HCT116 (cell line): ENCODE results near the gene TUSC1. TPM values are rescaled to one million over a fixed set of nuclear protein-coding genes. Genes with fewer than 3 reads are reported as not detected.

ENCODE experiments used
- ATAC-seq: fragments of 200-7000 bp; cut with Tn5 transposase; 2 replicates; pipeline ENCODE4 v1.9.1; 2020; ENCODE audit warnings: mild to moderate bottlenecking, moderate library complexity
- BruUV-seq: library from RNA; stranded (reverse); fragments of 400-500 nt; replicated peaks from 2 replicates; lab custom pipeline; 2021; lab: Mats Ljungman, UMichigan
- CTCF ChIA-PET: fragments of 300-600 bp; sonication (Branson Sonifier 250); formaldehyde crosslinking; loops from one replicate; lab custom pipeline; 2021; ENCODE audit warnings: antibody characterized with exemption; lab: Charles Lee
- POLR2A ChIA-PET: fragments of 300-600, 350-600 bp; sonication (Branson Sonifier 250); formaldehyde crosslinking; loops from one replicate; lab custom pipeline; 2021; ENCODE audit warnings: antibody characterized with exemption; lab: Charles Lee
- RAD21 ChIA-PET, 2 experiments: fragments of 300-600 bp; sonication (Branson Sonifier 250); formaldehyde crosslinking; loops; one replicate each; lab custom pipeline; 2023; ENCODE audit warnings: low total read pairs in 2 of 2; ENCODE audit not compliant: uncharacterized antibody in 2 of 2, unreplicated experiment in 2 of 2, low non-redundant PET in 1 of 2; lab: Charles Lee
- DNase-seq: peaks from one replicate; pipeline ENCODE4 v3.0.0-alpha.2; 2010; ENCODE audit warnings: low read depth, low spot score
- H2AFZ ChIP-seq: fragments of 200-600 bp; shearing (Covaris generic), sonication (generic); 2 replicates; pipeline ENCODE4 v1.6.1; 2017; ENCODE audit warnings: low read depth, mixed run types, mixed read lengths, antibody characterized with exemption, low read length; ENCODE audit not compliant: poor library complexity, severe bottlenecking
- H3K27ac ChIP-seq: 2 replicates; pipeline ENCODE4 v1.5.1; 2012; ENCODE audit warnings: low read depth, low read length
- H3K27me3 ChIP-seq: fragments of 200-600 bp; sonication (generic); 2 replicates; pipeline ENCODE4 v1.6.1; 2016; ENCODE audit warnings: mixed run types, low read length, mixed read lengths; ENCODE audit not compliant: insufficient read depth
- H3K36me3 ChIP-seq, 2 experiments: fragments of 200-500 bp in 1 of 2; fragments of 200-600 bp in 1 of 2; sonication (Bioruptor generic) in 1 of 2; sonication (generic) in 1 of 2; 2 replicates each; pipeline versions ENCODE4 v1.5.1 to v1.6.1; 2014 to 2016; ENCODE audit warnings: low read length in 2 of 2, inconsistent platforms in 1 of 2, mixed read lengths in 1 of 2, mixed run types in 1 of 2; ENCODE audit not compliant: insufficient read depth in 2 of 2, control insufficient read depth in 1 of 2
- H3K4me1 ChIP-seq, 2 experiments: fragments of 200-600 bp in 1 of 2; sonication (generic) in 1 of 2; 2 replicates each; pipeline versions ENCODE4 v1.5.1 to v1.6.1; 2012 to 2017; ENCODE audit warnings: low read length in 2 of 2, inconsistent platforms in 1 of 2, mild to moderate bottlenecking in 1 of 2, mixed read lengths in 1 of 2, mixed run types in 1 of 2, moderate library complexity in 1 of 2; ENCODE audit not compliant: insufficient read depth in 2 of 2, control insufficient read depth in 1 of 2
- H3K4me2 ChIP-seq: fragments of 200-600 bp; sonication (generic); 2 replicates; pipeline ENCODE4 v1.6.1; 2017; ENCODE audit warnings: mixed run types, low read length, mixed read lengths
- H3K4me3 ChIP-seq, 2 experiments: fragments of 200-600 bp in 1 of 2; sonication (generic) in 1 of 2; replicated peaks in 1 of 2; 2 replicates each; pipeline ENCODE4 v1.5.1; 2011 to 2016; ENCODE audit warnings: low read length in 2 of 2, control low read depth in 1 of 2, low read depth in 1 of 2, mild to moderate bottlenecking in 1 of 2, mixed read lengths in 1 of 2, mixed run types in 1 of 2
- H3K79me2 ChIP-seq: fragments of 200-600 bp; sonication (generic); 2 replicates; pipeline ENCODE4 v1.6.1; 2017; ENCODE audit warnings: mild to moderate bottlenecking, mixed run types, low read length, moderate library complexity, mixed read lengths; ENCODE audit not compliant: insufficient read depth
- H3K9ac ChIP-seq: fragments of 200-600 bp; sonication (generic); 2 replicates; pipeline ENCODE4 v1.6.1; 2016; ENCODE audit warnings: low read length, mixed read lengths
- H3K9me2 ChIP-seq: fragments of 200-600 bp; sonication (generic), shearing (Covaris generic); 2 replicates; pipeline ENCODE4 v1.6.1; 2017; ENCODE audit warnings: mixed run types, mild to moderate bottlenecking, moderate library complexity; ENCODE audit not compliant: insufficient read depth
- H3K9me3 ChIP-seq, 2 experiments: fragments of 200-500 bp in 1 of 2; fragments of 200-600 bp in 1 of 2; sonication (Bioruptor generic) in 1 of 2; sonication (generic) in 1 of 2; 2 replicates each; pipeline ENCODE4 v1.6.1; 2014 to 2017; ENCODE audit warnings: low read length in 2 of 2, mixed read lengths in 2 of 2, inconsistent platforms in 1 of 2, low read depth in 1 of 2, mild to moderate bottlenecking in 1 of 2, mixed run types in 1 of 2, moderate library complexity in 1 of 2; ENCODE audit not compliant: control insufficient read depth in 1 of 2, insufficient read depth in 1 of 2
- H4K20me1 ChIP-seq: fragments of 200-600 bp; sonication (generic), shearing (Covaris generic); 2 replicates; pipeline ENCODE4 v1.6.1; 2017; ENCODE audit warnings: mixed run types, mild to moderate bottlenecking, moderate library complexity; ENCODE audit not compliant: insufficient read depth
- ATF3 ChIP-seq: IDR thresholded peaks from 2 replicates; pipeline ENCODE4 v1.6.1; 2012
- CBX3 ChIP-seq: IDR thresholded peaks from 2 replicates; pipeline ENCODE4 v1.6.1; 2012; ENCODE audit warnings: low read depth
- CEBPB ChIP-seq: IDR thresholded peaks from 2 replicates; pipeline ENCODE4 v1.6.1; 2012; ENCODE audit warnings: low read depth
- EGR1 ChIP-seq: IDR thresholded peaks from 2 replicates; pipeline ENCODE4 v1.6.1; 2012; ENCODE audit warnings: low read depth
- ELF1 ChIP-seq: IDR thresholded peaks from 2 replicates; pipeline ENCODE4 v1.6.1; 2012; ENCODE audit warnings: low read depth, borderline replicate concordance
- EZH2 ChIP-seq: fragments of 200-600 bp; sonication (generic); IDR thresholded peaks from 2 replicates; pipeline ENCODE4 v1.6.1; 2017; ENCODE audit warnings: antibody characterized with exemption, mixed run types
- FOSL1 ChIP-seq: IDR thresholded peaks from 2 replicates; pipeline ENCODE4 v1.6.1; 2012; ENCODE audit warnings: low read depth
- JUND ChIP-seq: IDR thresholded peaks from 2 replicates; pipeline ENCODE4 v1.6.1; 2012
- POLR2A ChIP-seq: IDR thresholded peaks from 2 replicates; pipeline ENCODE4 v1.7.0; 2011; ENCODE audit warnings: borderline replicate concordance; ENCODE audit not compliant: insufficient read depth, insufficient read length; ENCODE audit errors: extremely low read depth
- RAD21 ChIP-seq: IDR thresholded peaks from 2 replicates; pipeline ENCODE4 v1.6.1; 2012; ENCODE audit warnings: low read depth, mild to moderate bottlenecking
- SRF ChIP-seq: IDR thresholded peaks from 2 replicates; pipeline ENCODE4 v1.6.1; 2012; ENCODE audit warnings: low read depth
- TCF7L2 ChIP-seq: IDR thresholded peaks from 2 replicates; pipeline ENCODE4 v1.7.0; 2011; ENCODE audit warnings: borderline replicate concordance, inconsistent platforms; ENCODE audit not compliant: insufficient read depth, insufficient read length; ENCODE audit errors: extremely low read depth
- ZBTB33 ChIP-seq: IDR thresholded peaks from 2 replicates; pipeline ENCODE4 v1.6.1; 2011; ENCODE audit warnings: mild to moderate bottlenecking, low read length, moderate library complexity; ENCODE audit not compliant: insufficient replicate concordance; ENCODE audit errors: extremely low read depth
- ZFX ChIP-seq: fragments of 450-650 bp; IDR thresholded peaks from 2 replicates; pipeline ENCODE4 v1.6.1; 2017
- ZNF274 ChIP-seq: fragments of 200-500 bp; sonication (Bioruptor generic); IDR thresholded peaks from 2 replicates; pipeline ENCODE4 v1.6.1; 2014; ENCODE audit warnings: mild to moderate bottlenecking, low read depth, low read length, inconsistent platforms
- intact Hi-C: fragments of 100-400 bp; cut with micrococcal nuclease; formaldehyde crosslinking; loops from 2 replicates; pipeline ENCODE4 v1.10.0; 2022
- total RNA-seq: library from RNA; stranded (reverse); gene quantifications from one replicate; pipeline ENCODE4 v1.2.1, GENCODE V29; 2021; ENCODE audit not compliant: unreplicated experiment
- TF ChIP-seq, protein P1 (sequence below): IDR thresholded peaks from 2 replicates; pipeline ENCODE4 v1.6.1; 2012; ENCODE audit warnings: low read depth
- TF ChIP-seq, protein P2 (sequence below): IDR thresholded peaks from 2 replicates; pipeline ENCODE4 v1.6.1; 2012

TUSC1 gene
- total RNA-seq, 1 experiment from 2014 or later, result not detected

DNA sequence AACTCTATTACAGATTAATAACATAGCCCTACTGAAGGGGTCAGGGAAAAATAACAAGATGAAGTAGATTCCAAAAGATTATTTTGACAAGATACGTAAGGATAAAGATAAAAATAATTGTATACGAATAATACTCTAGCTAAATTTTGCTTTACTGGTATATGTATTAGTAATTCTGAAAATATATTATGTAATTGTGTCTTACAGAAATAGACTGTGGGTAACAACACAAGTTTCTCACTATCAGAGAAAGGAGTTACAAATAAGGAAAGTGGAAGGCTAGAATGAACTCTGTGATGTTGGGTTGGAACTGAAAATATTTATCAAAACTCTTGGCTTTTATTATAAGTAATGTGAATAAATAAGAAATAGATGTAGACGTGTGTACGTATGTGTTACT, 26.6 kb upstream of the TUSC1 start (continued):
- TF ChIP-seq ZNF274, result no peak
- no peak for TF ChIP-seq ZFX
- no peak for TF ChIP-seq ELF1
- no peak for TF ChIP-seq EZH2
- TF ChIP-seq JUND, result no peak

GRCh38 chr9:25703701-25704357, 25.6 kb upstream of the TUSC1 start:
- Histone ChIP-seq H3K79me2 (no peaks in the 10 kb centered on the region), H3K36me3 (no peaks in the 10 kb centered on the region), H3K9me2 (no peaks in the 10 kb centered on the region), H3K9ac (no peak overlapping the region), H2AFZ (no peak overlapping the region), H3K4me1 (no peaks in the 10 kb centered on the region), H3K4me3 (no peak overlapping the region), H4K20me1 (no peaks in the 10 kb centered on the region), H3K27me3 (no peaks in the 10 kb centered on the region), H3K27ac (no peak overlapping the region), H3K9me3 (peaks cover 13 to 26% of the 10 kb centered on the region in 2 experiments; a peak in 2 of 4 replicates), H3K4me2 (no peak overlapping the region)
- intact Hi-C loops, result no loop called here
- RAD21 ChIA-PET, result no interaction called here
- DNase-seq, result no peak
- POLR2A ChIA-PET, result no interaction called here
- CTCF ChIA-PET, result no interaction called here
- no peak for TF ChIP-seq CBX3
- no peak for TF ChIP-seq EZH2
- TF ChIP-seq, protein P1, sequence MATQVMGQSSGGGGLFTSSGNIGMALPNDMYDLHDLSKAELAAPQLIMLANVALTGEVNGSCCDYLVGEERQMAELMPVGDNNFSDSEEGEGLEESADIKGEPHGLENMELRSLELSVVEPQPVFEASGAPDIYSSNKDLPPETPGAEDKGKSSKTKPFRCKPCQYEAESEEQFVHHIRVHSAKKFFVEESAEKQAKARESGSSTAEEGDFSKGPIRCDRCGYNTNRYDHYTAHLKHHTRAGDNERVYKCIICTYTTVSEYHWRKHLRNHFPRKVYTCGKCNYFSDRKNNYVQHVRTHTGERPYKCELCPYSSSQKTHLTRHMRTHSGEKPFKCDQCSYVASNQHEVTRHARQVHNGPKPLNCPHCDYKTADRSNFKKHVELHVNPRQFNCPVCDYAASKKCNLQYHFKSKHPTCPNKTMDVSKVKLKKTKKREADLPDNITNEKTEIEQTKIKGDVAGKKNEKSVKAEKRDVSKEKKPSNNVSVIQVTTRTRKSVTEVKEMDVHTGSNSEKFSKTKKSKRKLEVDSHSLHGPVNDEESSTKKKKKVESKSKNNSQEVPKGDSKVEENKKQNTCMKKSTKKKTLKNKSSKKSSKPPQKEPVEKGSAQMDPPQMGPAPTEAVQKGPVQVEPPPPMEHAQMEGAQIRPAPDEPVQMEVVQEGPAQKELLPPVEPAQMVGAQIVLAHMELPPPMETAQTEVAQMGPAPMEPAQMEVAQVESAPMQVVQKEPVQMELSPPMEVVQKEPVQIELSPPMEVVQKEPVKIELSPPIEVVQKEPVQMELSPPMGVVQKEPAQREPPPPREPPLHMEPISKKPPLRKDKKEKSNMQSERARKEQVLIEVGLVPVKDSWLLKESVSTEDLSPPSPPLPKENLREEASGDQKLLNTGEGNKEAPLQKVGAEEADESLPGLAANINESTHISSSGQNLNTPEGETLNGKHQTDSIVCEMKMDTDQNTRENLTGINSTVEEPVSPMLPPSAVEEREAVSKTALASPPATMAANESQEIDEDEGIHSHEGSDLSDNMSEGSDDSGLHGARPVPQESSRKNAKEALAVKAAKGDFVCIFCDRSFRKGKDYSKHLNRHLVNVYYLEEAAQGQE, result no peak
- no peak for TF ChIP-seq RAD21
- no peak for TF ChIP-seq POLR2A
- TF ChIP-seq ZBTB33, result no peak
- no peak for TF ChIP-seq EGR1
- TF ChIP-seq CEBPB, result no peak
- TF ChIP-seq FOSL1, result no peak
- TF ChIP-seq ATF3, result no peak
- no peak for TF ChIP-seq TCF7L2
- TF ChIP-seq, protein P2, sequence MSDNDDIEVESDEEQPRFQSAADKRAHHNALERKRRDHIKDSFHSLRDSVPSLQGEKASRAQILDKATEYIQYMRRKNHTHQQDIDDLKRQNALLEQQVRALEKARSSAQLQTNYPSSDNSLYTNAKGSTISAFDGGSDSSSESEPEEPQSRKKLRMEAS, result no peak
- no peak for TF ChIP-seq SRF
- no peak for TF ChIP-seq ELF1
- TF ChIP-seq ZNF274, result no peak
- ATAC-seq, result no peak
- BruUV-seq, result no TSS peak
